ENCODE measurements around the gene HCFC1.

The HCFC1 gene

DNA sequence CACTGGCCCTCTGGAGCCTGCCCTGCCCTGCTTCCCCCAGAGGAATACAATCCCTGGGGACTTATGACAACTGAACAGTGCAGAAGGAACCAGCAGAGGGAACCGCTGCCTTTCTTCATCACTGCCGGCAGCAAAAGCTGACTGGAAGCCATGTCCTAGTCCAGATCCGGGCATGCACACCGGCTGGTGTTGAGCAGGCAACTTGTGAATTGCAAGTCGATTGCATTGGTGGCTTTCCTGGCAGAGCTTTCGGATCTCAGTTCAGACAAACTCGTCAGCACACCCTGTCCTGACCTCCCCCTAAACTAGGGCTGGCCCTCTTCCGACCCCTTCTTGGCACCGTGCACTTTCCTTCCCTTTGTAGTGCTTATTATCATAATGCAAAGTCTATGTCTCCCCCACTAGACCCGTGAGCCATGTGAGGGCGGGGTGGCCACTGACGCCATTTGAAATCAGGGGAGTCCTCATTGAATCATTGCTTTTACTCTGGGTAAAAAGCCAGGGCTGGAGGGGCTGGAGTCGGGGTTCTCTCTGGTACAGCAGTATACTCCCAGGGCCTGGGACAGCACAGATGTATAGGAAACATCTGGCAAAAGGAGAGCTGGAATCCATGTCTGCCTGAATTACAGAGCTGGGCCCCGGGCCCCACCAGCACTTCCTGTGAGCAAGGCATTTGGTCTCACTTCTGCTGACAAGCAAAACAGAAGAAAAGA, 47.3 kb downstream of the HCFC1 start:
- no peak for DNase-seq (ENCODE audit: low read depth, low spot score)

DNA sequence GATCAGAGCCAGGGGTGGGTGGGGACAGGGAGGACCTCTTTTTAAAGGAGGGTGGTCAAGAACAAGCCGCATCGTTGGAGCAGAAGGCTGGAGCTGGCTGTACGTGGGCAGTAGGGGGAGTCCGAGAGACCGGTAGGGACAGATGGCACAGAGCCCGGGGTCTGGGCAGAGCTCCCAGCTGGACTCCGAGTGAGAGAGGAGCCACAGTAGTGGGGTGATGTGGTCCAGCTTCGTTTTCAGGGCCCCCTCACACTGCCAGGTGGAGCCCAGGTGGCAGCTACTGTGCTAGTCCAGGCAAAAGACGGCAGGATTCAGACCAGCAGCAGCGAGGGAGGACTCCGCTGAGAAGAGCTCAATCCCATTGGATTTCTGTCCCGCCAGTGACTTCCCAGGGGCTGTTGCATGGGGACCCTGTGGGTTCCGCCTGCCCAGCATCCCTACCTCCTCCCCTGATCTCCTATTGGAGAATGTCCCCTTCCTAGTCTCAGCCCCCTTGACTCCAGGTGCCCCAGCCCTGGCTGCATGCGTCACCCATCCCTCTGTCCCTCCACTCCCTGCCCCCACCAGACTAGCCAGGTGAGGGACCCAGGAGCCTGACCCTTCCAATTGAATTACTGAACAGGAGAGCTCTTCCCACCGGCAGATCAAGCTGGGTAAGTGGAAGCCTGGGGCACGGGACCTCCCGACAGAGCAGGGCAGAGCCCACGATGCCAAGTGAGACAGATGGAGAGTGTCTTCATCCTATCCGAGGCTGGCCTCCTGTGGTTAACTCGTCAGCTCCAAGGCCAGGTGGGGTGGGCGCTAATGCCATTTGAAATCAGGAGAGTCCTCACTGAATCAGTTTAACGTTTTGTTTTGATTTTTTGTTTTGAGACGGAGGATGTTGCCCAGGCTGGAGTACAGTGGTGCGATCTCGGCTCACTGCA, 48.4 kb downstream of the HCFC1 start:
- no peak for DNase-seq (ENCODE audit: low read depth, low spot score)

DNA sequence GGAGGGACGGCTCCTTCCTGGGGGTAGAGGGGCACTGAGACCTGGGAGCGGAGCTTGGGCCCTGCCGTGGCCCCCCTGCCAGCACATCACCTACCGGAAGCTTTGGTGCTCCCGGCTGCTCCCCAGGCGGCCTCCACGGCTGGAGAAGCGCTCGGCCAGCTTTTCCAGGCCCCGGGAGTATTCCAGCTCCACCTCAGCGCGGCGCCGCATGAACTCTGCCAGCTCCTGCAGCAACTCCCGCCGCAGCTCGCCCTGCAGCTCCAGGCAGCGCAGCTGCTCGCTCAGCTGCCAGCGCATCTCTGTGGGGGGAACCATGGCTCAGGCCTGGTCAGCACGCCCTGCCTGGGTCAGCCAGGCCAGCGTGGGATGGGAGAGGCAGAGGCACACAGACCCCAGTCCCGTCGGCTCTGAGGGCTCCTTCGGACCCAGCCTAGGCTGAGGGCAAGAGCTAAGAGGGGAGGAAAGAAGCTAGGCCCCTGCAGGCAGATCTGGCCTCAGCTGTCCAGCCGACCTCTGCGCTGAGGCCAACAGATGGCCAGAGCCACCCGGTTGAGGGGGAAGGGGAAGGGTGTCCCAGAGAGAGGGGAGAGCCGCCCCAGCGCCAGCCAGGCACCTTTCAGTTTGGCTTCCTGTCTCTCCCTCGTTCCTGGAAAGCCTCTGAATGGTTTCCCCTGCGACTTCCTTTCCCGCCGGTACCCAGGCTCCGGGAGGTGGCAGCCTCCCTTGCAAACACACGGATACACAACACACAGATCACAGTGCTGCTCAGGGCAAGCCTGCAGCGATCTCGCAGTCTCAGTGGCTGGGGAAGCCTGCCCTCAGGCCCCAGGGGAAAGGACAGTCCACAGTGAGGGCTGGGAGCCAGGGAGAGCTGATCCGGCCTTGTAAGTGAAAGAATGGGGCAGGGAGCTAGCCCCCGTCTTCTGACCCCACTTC, 49.8 kb downstream of the HCFC1 start:
- no peak for DNase-seq (ENCODE audit: low read depth, low spot score)

DNA sequence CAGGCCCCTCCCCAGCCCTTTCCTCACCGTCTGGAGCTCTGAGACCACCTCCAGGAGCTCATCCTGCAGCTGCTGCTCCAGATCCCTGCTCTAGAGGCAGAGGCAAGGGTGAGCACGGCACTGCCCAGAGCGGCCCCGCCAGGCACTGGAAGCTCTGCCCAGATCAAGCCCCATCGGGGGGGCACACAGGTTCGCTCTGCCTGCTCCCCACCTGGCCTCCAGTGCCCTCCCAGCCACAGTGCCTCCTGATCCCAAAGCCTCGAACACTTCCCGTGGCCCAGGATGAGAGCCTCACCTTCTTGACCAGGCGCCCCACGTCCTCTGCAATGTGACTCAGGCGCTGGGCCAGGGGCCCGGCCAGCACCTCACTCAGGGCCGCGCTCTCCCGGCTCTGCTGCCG, 50.5 kb downstream of the HCFC1 start:
- no peak for DNase-seq (ENCODE audit: low read depth, low spot score)

DNA sequence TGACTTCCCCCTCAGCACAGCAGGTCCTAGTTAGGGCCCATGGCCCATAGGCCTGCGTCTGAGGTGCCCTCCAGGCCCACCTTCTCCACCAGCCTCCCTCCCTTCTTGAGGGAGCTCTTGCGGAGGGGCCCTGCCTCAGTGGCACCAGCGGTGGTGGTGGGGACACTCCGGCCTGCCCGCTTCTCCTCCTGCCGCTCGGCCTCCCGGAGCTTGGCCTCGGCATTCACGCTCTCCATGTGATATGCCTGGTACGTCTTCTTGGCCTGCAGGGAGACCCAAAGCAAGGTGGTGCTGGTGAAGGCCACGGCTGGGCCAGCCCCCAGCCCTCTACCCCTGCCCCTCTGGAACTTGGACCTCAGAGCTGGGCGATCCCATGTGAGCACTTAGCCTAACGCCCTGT, 51.1 kb downstream of the HCFC1 start:
- DNase-seq (ENCODE audit: low read depth, low spot score) = no peak

DNA sequence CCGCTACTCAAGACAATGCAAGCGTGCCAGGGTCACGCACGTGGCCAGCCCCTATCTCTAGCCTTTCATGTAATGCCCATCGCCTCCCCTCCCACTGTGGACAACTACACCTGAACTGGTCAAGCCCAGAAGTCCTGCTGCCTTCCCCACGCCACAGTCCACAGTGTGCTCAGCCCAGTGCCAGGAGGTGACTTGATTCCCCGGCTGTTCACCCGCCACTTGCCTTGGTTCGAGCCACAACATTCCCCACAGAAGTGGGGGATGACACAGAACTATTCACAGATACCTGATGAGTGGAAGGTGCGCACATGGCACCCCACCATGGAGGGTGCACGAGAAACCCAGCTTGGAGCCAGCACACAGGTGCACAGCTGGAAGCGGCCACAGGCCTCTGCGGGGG, 52.3 kb downstream of the HCFC1 start:
- DNase-seq (ENCODE audit: low read depth, low spot score) = no peak

DNA sequence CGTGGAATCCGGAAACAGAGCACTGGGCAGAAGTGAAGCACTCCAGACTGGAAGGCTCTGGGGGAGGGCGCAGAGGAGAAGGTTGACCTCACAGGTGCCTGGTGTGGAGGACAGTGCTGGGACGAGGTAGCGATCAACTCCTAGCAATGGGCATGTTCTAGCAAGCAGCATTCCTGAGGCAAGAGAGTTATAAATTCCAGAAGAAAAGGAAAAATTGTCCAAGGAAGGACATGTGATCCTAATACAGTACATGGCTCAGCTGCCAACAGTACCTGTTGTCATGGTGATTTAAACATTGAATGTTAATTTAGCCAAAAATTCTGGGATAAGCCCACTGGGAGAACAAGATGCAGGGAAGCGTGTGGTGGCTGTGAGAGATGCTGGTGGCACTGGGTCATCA, 53.7 kb downstream of the HCFC1 start:
- no peak for DNase-seq (ENCODE audit: low read depth, low spot score)

DNA sequence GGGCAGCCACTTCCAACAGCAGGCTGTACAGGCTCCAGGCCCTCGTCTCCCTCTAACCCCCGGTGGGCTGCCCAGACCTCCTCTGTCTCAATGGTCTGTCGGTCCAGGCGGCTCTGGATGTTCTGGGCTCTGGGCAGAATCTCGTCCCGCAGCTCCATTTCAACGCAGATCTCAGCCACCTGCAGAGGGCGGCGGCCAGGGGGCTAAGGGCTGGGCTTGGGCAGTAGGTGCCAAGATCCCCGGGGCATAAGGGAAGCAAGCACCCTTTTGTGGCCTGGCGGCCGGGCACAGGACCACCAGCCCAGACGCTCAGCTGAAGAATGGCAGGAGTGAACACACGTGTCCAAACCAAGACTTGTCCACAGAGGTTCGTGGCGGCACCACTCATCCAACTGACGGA, 57.9 kb downstream of the HCFC1 start:
- DNase-seq (ENCODE audit: low read depth, low spot score) = no peak

DNA sequence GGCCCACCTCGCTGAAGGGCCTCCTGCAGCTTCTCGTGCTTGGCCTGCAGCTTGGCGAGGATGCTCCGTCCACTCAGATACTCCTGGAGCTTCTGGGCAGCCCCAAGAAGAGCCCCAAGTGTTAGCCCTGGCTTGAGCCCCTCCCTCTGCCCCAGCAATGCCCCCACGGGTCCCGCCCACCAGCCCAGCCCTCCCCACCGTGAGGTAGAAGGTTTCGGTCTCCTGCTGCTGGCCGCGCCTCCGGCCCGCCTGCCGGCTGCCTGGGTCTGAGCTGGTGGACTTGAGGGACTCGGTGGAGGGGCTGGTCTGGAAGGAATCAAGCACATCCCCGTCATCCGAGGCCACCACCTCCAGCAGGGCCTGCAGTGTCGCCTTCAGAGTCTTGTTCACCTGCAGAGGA, 58.4 kb downstream of the HCFC1 start:
- DNase-seq (ENCODE audit: low read depth, low spot score) = no peak

DNA sequence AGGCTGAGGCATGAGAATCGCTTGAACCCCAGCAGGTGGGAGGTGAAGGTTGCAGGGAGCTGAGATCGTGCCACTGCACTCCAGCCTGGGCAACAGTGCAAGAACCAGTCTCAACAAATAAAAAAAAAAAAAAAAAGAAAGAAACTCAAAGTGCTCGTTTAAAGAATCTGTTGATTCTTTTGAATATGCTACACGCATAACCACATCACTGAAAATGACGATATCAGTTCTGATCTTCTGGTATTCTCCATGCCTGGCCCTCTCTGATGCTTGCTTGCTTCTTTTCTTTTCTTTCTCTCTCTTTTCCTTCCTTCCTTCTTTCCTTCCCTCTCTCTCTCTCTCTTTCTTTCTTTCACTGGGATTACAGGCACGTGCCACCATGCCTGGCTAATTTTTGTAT, 59.8 kb downstream of the HCFC1 start:
- no peak for DNase-seq (ENCODE audit: low read depth, low spot score)

DNA sequence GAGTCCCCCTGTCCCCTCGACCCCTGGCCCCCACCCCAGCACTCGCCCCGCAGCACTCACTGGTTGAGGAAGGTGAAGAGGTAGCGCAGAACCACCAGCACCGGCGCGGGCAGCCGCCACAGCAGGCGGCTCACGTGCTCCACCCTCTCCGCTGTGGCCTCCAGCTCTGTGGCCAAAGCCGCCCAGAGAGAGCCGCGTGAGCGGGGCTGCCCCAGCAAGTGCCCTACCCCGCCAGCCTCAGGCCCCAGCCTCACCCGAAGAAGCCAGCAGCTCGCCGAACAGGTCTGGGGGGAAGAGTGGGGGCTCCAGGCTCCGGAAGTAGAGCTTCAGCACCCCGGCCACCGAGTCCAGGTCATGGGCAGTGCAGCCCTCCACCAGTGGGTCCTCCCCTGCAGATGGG, 61.2 kb downstream of the HCFC1 start:
- no peak for DNase-seq (ENCODE audit: low read depth, low spot score)

DNA sequence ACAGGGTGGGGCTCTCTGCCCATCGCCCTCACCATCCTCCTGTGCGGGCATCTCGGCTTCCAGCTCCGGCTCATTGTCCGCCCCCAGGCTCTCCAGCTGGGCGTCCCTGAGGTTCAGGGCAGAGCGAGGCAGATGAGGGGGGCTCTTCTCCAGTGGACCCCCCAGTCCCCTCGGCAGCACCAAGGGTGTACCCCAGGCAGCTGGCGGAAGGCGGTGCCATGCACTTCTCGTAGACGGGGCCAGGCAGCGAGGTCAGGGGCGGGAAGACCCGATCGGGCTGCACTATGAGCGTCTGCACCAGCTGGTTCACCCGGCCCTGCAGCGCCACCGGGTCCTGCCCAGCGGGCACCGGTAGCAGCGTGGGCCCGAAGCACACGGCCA, 61.6 kb downstream of the HCFC1 start:
- DNase-seq (ENCODE audit: low read depth, low spot score) = no peak

DNA sequence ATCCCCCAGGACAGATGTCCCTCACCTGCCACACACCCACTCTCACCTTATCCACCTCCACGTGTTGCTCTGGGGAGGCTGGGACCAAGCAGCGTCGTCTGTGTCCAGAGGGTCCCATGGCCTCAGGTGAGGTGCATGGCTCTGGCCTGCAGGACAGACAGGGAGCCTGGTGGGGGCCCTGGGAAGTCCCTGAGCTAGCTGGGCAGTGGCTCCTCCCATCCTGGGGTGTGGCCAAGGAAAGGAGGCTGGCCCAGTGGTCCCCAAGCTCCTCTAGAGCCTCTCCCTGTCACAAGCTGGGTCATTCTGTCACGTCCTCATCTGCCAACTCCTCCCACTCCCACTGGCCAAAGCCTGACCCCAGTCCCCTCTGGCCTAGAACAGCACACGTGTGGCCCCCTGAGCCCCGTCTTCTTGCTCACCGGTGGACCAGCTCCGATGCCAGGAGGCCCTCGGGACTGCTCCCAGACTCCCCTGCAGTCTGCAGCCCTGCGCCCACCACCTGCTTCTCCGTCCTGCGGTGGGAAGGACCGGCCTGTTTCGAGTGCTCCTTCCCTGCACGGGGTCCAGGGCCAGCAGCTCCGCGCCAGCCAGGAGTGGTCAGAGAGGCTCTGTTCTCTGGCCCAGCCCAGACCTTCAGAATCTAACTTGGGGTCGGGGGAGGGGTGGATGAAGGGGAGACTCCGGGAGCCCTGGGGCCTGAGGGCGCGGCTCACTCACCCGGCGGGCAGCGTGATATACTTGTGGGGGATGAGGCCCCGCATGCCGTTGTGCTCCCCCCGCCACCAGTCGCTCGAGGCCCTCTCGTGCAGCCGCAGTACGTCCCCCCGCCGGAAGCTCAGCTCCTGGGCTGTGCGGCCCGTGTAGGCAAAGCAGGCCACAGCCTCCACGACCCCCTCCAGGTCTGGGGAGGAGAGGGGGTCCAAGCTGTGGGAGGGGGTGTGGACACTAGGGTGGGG, 62.3 kb downstream of the HCFC1 start:
- no peak for DNase-seq (ENCODE audit: low read depth, low spot score)

DNA sequence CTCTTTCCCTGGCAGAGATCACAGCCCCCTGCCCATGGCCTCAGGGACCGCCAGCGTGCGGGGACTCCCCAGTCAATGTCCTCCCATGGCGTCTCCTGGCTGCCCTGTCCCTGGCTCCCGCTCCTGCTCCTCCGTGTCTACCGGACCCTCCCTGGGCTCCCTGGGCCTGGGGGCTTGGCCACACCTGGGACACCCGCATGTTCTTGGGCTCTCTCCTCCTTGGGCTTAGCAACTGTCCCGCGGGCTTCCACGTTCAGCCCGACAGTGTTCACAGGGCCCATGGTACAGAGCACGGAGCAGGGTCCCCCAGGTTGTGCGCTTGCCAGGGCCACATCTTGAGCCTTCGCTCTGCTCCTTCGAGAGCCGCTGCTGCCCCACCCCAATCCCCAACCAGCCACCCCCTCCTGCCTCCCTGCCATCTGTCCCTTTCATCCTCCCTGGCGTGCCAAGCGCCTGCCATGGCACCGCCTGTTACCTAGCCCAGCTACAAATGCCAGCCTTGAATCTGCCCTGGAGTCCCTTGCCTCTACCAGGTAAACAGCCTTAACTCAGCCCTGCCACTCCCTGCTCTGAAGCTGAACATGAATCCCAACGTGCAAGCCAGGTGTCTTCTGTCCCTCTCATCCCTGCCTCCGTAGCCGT, 63.3 kb downstream of the HCFC1 start:
- DNase-seq (ENCODE audit: low read depth, low spot score) = no peak

DNA sequence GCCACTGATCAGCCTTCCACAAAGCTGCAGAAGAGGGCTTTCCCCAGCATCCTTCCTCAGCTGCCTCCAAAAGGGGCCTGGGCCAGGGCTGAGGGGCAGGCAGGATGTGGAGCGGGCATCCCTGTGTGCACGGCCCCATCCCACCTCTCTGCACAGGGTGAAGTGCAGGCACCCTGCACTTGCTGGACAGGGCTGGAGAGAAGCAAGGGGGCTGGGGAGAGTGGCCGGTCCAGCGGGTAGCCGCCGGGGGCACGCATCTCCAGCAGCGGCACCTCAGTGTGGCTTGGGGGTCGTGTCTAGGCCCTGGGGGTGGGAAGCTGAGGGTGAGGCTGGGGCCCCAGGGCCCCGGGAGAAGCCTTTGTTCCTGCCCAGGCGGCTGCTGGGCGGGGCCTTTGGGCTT, 64.2 kb downstream of the HCFC1 start:
- no peak for DNase-seq (ENCODE audit: low read depth, low spot score)

DNA sequence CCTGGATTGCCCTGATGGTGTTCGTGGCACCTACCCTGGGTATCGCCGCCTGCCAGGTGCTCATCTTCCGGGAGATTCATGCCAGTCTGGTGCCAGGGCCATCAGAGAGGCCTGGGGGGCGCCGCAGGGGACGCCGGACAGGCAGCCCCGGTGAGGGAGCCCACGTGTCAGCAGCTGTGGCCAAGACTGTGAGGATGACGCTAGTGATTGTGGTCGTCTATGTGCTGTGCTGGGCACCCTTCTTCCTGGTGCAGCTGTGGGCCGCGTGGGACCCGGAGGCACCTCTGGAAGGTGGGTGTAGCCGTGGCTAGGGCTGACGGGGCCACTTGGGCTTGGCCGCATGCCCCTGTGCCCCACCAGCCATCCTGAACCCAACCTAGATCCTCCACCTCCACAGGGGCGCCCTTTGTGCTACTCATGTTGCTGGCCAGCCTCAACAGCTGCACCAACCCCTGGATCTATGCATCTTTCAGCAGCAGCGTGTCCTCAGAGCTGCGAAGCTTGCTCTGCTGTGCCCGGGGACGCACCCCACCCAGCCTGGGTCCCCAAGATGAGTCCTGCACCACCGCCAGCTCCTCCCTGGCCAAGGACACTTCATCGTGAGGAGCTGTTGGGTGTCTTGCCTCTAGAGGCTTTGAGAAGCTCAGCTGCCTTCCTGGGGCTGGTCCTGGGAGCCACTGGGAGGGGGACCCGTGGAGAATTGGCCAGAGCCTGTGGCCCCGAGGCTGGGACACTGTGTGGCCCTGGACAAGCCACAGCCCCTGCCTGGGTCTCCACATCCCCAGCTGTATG, 65.3 kb downstream of the HCFC1 start:
- no peak for DNase-seq (ENCODE audit: low read depth, low spot score)

DNA sequence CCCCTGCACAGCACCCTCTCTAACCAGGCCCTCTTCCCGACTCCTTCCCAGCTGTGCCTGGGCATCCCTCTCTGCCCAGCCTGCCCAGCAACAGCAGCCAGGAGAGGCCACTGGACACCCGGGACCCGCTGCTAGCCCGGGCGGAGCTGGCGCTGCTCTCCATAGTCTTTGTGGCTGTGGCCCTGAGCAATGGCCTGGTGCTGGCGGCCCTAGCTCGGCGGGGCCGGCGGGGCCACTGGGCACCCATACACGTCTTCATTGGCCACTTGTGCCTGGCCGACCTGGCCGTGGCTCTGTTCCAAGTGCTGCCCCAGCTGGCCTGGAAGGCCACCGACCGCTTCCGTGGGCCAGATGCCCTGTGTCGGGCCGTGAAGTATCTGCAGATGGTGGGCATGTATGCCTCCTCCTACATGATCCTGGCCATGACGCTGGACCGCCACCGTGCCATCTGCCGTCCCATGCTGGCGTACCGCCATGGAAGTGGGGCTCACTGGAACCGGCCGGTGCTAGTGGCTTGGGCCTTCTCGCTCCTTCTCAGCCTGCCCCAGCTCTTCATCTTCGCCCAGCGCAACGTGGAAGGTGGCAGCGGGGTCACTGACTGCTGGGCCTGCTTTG, 66.0 kb downstream of the HCFC1 start:
- no peak for DNase-seq (ENCODE audit: low read depth, low spot score)

DNA sequence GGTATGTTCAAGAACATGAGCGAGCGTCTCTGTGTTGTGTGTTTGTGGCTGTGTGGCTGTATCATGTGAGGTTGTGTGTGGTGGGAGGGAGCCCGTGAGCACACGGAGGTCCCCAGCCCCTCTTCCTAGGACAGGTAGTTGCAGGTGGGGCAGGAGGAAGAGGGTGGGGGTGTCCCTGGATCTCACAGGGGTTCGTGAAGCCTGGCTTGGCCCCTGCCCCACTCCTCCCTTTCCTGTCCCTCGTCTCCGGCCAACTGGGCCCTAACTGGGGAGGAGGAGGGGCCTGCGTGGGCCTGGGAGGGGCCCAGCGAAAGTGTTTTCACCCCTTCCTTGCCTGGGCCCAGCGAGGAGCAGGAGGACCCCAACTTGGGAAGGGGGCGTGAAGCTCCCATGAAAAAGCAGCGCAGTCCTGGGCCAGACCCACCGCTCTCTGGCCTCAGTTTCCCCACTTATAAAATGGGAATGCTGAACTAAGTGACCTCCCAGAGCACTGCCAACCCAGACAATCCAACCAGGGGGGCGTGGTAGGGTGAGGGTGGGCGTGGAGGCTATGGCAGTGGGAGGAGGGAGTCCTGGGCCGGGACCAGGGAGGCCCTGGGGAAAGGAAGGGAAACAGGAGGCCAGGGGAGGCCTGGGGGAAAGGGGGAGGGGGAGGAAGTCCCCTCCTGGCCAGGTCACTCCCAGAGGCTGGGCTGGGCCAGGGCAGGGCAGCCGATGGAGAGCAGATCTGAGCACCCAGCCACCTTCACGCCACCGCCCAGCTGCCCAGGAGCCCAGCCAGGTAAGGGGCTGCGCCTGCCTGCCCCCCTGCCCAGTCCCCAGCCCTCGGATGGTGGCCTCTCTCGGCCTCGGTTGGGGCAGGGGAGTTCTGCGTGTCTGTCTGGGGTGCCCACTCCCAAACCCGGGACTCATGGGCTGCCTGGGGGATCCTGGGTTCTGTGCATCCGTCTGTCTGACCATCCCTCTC, 67.3 kb downstream of the HCFC1 start, which contains the start of gene AVPR2:
AVPR2 (plus strand) TSS at position 683 of the 967 bp plus-strand sequence. CDS start 473 bp downstream, outside the sequence.
- no peak for DNase-seq (ENCODE audit: low read depth, low spot score)

All from activated CD4-positive, CD25-positive, alpha-beta regulatory T cell treated with anti-CD3 and anti-CD28 coated beads, Interleukin-2, amount 50 U/mL, for 16 hours (primary cell).